Parathyroid adenoma (tissue), 2 donors: ENCODE measurements around the gene GOLGA8M.
"Not testable (repeated sequence)": the region's sequence is repeated elsewhere in the genome, so short reads cannot be mapped to it uniquely, and the experiment has no call there.

Source experiments
- H2AFZ ChIP-seq: fragments of 300-600 bp; sonication (generic); one replicate; pipeline ENCODE4 v1.7.0; 2017; ENCODE audit warnings: antibody characterized with exemption, mild to moderate bottlenecking
- H3K27ac ChIP-seq: fragments of 300-600 bp; sonication (generic); one replicate; pipeline ENCODE4 v1.7.0; 2017
- H3K27me3 ChIP-seq: fragments of 300-600 bp; sonication (generic); one replicate; pipeline ENCODE4 v1.7.0; 2017; ENCODE audit warnings: low read length; ENCODE audit not compliant: control insufficient read depth, insufficient read depth
- H3K36me3 ChIP-seq: fragments of 300-600 bp; sonication (generic); one replicate; pipeline ENCODE4 v1.7.0; 2017; ENCODE audit warnings: low read length; ENCODE audit not compliant: control insufficient read depth, insufficient read depth
- H3K4me1 ChIP-seq: fragments of 300-600 bp; sonication (generic); one replicate; pipeline ENCODE4 v1.7.0; 2017; ENCODE audit warnings: control low read depth
- H3K4me2 ChIP-seq: fragments of 300-600 bp; sonication (generic); one replicate; pipeline ENCODE4 v1.7.0; 2017; ENCODE audit warnings: low read length
- H3K4me3 ChIP-seq: fragments of 300-600 bp; sonication (generic); one replicate; pipeline ENCODE4 v1.7.0; 2017; ENCODE audit warnings: low read depth, low read length
- H3K79me2 ChIP-seq: fragments of 300-600 bp; sonication (generic); one replicate; pipeline ENCODE4 v1.7.0; 2017; ENCODE audit warnings: control low read depth
- H3K9ac ChIP-seq: fragments of 300-600 bp; sonication (generic); one replicate; pipeline ENCODE4 v1.7.0; 2017; ENCODE audit warnings: mild to moderate bottlenecking
- H3K9me3 ChIP-seq: fragments of 300-600 bp; sonication (generic); one replicate; pipeline ENCODE4 v1.7.0; 2017; ENCODE audit warnings: low read length; ENCODE audit not compliant: control insufficient read depth
- TF ChIP-seq, protein P1 (sequence below): fragments of 300-600 bp; sonication (generic); IDR thresholded peaks from one replicate; pipeline ENCODE4 v1.7.0; 2017; ENCODE audit warnings: antibody characterized with exemption, mild to moderate bottlenecking
- donor health status: primary hyperparathyroidism.

GOLGA8M gene

DNA sequence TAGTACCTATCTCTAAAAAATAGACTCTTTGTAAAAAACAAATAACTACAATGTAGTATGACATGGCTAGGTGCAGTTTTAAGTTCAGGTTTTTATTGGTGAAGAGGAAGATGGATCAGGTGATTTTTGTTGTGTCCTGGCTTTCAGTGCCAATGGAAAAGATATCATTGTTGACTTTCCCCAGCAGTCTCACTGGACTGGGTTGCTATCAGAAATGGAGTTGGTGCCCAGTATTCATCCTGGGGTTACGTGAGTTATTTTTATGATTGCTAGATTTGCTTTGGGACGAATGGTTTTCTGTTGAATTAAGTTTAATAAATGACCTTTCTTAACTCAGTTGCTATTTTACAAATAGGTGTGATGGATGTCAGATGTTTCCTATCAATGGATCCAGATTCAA, 38.7 kb downstream of the GOLGA8M start:
- H3K79me2 ChIP-seq, H3K4me1 ChIP-seq, H3K27ac ChIP-seq, H3K9ac ChIP-seq, H3K36me3 ChIP-seq, H3K27me3 ChIP-seq, H3K9me3 ChIP-seq, H3K4me2 ChIP-seq, H2AFZ ChIP-seq, H3K4me3 ChIP-seq: not testable (repeated sequence)

DNA sequence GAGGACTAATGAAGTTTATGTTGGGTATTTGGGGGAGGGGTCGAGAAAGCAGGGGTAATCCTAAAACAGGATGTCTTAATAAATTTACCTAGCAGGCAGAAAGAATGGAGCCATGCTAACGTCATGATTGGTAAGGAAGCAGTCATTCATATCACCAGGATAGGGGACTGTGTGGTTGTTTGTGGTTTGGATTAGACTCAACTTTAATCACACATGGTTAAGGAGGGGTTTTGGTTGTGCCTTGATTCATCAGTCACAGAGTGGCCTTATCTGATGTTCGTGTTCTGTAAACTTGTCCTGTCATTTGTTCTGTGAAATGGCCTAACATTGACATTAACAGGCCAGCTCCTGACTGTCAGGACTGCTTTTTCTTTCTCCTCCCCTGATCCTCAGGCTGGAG, 40.1 kb downstream of the GOLGA8M start:
- not testable (repeated sequence) for H3K9ac ChIP-seq, H3K4me1 ChIP-seq, H3K4me2 ChIP-seq, H3K27ac ChIP-seq, H3K27me3 ChIP-seq, H3K36me3 ChIP-seq, H3K79me2 ChIP-seq, H3K9me3 ChIP-seq, H2AFZ ChIP-seq, H3K4me3 ChIP-seq

DNA sequence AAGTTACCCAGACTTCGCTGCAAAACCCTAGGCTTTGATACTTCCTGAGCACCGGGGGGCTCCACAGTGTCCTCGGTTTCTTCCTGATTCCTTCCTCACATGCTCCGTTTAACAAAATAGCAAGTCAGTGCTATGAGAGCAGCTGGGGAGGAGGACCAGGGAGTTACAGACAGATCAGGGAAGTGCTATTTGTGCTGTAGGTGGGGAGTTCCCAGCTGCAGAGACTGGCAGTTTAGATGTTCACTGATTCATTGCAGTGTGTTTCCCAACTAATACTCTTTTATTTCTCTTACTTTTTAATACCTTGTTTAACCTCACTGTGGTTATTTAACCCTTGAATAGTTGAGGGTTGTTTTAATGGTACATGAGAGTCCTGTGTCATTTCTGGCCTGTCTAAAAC, 45.8 kb downstream of the GOLGA8M start:
- not testable (repeated sequence) for H3K27ac ChIP-seq, H3K4me2 ChIP-seq, H3K27me3 ChIP-seq, H3K4me1 ChIP-seq, H3K9ac ChIP-seq, H3K4me3 ChIP-seq, H3K36me3 ChIP-seq, H3K79me2 ChIP-seq, H3K9me3 ChIP-seq, H2AFZ ChIP-seq

DNA sequence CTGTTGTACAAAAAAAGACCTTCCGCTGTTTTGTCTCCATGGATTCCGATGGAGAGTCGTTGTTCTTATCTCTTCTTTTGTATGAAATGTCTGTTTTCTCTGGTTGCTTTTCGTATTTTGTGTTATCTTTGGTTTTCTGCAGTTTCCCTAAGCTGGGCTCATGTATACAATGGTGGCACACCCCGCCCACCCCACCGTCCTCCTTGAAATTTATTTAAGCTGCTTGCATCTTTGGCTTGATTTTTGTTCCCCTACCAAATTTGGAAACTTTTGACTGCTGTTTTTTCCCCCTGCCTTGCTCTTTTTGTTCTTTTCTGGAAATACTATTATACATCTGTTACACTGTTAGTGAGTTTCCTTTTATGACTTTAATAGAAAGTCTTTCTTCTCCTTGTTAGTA, 47.6 kb downstream of the GOLGA8M start:
- H3K9ac ChIP-seq, H2AFZ ChIP-seq, H3K9me3 ChIP-seq, H3K79me2 ChIP-seq, H3K36me3 ChIP-seq, H3K4me2 ChIP-seq, H3K4me1 ChIP-seq, H3K4me3 ChIP-seq, H3K27ac ChIP-seq, H3K27me3 ChIP-seq: not testable (repeated sequence)

DNA sequence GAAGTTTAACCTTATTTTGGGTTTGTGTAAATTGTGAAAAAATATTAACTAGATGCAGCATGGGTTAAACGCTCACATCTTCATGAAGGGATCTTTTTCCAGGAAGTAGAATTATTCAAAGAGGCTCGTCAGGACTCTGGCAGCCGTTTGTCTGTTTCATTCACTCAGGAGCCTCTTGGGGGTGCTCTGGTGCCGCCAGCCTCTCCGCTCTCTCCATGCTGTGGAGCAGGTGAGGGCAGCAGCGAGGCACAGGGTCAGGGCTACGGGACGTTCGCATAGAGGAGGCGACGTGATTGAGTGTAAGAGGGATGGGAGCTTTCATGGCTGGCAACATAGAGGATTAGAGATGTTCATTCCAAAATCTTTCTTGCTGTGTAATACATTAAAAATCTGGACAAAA, 48.5 kb downstream of the GOLGA8M start:
- H3K27ac ChIP-seq, H3K4me1 ChIP-seq, H3K9ac ChIP-seq, H3K9me3 ChIP-seq, H3K4me2 ChIP-seq, H3K4me3 ChIP-seq, H3K36me3 ChIP-seq, H3K27me3 ChIP-seq, H3K79me2 ChIP-seq, H2AFZ ChIP-seq: not testable (repeated sequence)

DNA sequence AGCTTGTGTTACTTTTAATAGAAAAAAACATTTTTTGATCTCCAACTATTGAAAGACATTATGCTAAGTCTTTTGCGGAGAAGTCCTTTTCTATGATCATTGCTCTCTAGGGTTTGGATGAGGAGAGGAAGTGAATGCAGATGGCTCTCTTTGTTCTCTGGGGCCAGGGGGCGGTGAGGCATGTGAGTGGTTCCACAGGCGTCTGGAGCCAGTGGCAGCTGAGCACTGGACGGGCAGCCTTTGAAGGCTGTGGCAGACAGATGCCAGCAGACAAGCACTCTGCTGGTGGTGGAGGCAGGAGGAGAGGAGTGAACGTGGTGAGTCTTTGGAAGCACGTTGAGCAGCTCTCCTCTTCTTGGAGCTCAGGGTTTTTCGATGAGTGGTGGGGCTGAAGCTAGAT, 51.5 kb downstream of the GOLGA8M start:
- H3K9ac ChIP-seq, H3K36me3 ChIP-seq, H3K27ac ChIP-seq, H3K4me3 ChIP-seq, H3K27me3 ChIP-seq, H2AFZ ChIP-seq, H3K9me3 ChIP-seq, H3K4me2 ChIP-seq, H3K79me2 ChIP-seq, H3K4me1 ChIP-seq: not testable (repeated sequence)

DNA sequence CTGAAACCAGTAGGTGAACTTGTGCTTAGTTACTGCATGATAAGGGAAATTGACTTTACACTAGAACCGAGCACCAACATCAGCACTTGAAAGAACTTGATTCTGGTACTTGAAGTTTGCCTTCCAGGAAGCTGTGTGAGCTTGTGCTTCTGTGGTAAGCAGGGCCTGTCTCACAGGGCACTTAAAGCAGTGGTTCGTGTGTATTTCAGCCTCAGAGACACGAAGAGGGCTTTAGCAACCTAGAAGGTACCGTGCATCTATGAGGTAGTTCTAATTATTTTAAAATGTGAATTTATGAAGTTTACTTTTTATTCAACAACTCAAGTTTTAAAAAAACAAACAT, 56.2 kb downstream of the GOLGA8M start:
- H3K4me2 ChIP-seq, H3K9me3 ChIP-seq, H3K36me3 ChIP-seq, H3K27ac ChIP-seq, H3K79me2 ChIP-seq, H2AFZ ChIP-seq, H3K9ac ChIP-seq, H3K4me1 ChIP-seq, H3K27me3 ChIP-seq, H3K4me3 ChIP-seq: not testable (repeated sequence)

DNA sequence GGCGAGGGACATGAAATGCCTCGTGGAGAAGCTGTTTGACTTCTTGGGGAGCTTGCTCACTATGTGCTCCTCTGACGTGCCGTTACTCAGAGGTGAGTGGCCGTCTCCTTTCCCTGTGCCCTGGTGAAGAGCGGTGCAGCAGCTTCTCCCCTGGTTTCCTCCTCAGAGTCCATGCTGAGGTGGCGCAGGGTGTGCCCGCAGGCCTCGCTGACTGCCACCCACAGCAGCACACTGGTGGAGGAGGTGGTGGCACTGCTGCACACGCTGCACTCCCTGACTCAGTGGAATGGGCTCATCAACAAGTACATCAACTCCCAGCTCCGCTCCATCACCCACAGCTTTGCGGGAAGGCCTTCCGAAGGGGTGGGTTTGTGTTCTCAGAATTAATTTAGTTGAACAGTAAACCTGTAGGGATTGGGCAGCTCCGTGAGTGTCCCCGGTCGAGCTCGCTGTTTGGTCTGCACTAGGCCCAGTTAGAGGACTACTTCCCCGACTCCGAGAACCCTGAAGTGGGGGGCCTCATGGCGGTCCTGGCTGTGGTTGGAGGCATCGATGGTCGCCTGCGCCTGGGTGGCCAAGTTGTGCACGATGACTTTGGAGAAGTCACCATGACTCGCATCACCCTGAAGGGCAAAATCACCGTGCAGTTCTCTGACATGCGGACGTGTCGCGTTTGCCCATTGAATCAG, 56.7 kb downstream of the GOLGA8M start:
- H3K9ac ChIP-seq, H3K27ac ChIP-seq, H3K36me3 ChIP-seq, H3K4me1 ChIP-seq, H2AFZ ChIP-seq, H3K27me3 ChIP-seq, H3K4me2 ChIP-seq, H3K9me3 ChIP-seq, H3K79me2 ChIP-seq, H3K4me3 ChIP-seq: not testable (repeated sequence)

DNA sequence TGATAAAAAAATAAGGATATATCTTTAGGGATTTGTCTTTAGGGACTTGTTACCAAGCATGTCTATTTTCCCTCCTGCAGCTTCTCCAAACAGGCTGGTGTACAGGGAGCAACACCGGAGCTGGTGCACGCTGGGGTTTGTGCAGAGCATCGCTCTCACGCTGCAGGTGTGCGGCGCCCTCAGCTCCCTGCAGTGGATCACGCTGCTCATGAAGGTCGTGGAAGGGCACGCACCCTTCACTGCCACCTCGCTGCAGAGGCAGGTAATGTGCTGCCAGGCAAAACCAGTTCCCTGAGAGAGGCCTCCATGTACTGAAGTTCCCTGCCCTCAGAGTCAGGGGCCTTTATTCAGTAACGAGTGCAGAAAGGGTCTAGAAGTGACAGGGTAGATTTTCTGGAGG, 58.0 kb downstream of the GOLGA8M start:
- not testable (repeated sequence) for H3K4me2 ChIP-seq, H3K79me2 ChIP-seq, H3K36me3 ChIP-seq, H3K4me3 ChIP-seq, H3K27me3 ChIP-seq, H2AFZ ChIP-seq, H3K9ac ChIP-seq, H3K9me3 ChIP-seq, H3K4me1 ChIP-seq, H3K27ac ChIP-seq
- TF ChIP-seq, protein P1, sequence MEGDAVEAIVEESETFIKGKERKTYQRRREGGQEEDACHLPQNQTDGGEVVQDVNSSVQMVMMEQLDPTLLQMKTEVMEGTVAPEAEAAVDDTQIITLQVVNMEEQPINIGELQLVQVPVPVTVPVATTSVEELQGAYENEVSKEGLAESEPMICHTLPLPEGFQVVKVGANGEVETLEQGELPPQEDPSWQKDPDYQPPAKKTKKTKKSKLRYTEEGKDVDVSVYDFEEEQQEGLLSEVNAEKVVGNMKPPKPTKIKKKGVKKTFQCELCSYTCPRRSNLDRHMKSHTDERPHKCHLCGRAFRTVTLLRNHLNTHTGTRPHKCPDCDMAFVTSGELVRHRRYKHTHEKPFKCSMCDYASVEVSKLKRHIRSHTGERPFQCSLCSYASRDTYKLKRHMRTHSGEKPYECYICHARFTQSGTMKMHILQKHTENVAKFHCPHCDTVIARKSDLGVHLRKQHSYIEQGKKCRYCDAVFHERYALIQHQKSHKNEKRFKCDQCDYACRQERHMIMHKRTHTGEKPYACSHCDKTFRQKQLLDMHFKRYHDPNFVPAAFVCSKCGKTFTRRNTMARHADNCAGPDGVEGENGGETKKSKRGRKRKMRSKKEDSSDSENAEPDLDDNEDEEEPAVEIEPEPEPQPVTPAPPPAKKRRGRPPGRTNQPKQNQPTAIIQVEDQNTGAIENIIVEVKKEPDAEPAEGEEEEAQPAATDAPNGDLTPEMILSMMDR, result peak; percentile 28

DNA sequence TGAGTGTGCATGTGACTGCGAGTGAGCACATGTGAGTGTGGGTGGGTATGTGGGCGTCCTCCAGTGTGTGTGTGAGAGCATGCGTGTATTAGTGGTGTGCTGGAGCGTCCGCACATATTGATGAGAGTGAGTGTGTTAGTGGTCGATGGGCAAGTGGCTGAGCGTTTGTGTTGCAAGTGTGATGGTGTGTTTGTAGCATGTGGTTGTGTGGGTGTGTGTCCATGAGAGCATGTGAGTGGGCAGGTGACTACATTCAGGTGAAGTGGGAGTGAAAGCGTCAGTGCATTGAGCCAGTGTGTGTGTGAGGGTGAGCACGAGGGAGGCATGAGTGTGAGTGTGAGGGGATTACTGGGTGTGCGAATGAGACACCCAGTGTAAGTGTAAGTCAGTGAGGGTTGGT, 59.7 kb downstream of the GOLGA8M start:
- H3K4me2 ChIP-seq, H3K4me1 ChIP-seq, H3K27ac ChIP-seq, H3K9ac ChIP-seq, H3K79me2 ChIP-seq, H2AFZ ChIP-seq, H3K9me3 ChIP-seq, H3K4me3 ChIP-seq, H3K27me3 ChIP-seq, H3K36me3 ChIP-seq: not testable (repeated sequence)
